ENCODE data around the gene TOMM20.

DNA sequence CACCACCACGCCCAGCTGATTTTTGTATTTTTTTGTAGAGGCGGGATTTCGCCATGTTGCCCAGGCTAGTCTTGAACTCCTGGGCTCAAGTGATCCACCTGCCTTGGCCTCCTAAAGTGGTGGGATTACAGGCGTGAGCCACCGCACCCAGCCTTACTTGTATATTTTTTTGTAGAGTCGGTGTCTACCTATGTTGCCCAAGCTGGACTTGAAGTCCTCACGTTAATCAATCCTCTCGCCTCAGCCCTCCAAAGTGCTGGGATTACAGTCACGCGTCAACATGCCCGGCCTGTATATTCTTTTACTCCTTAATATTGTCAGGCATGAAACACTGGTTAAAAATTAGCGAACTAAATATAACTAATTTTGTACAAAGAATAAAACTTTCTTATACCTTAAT, 5.5 kb upstream of the TOMM20 start:
- TF ChIP-seq CTCF (IDR thresholded peaks at IDR 0.05; ENCODE audit: low read depth, low read length): no peak
- no peak for TF ChIP-seq EZH2phosphoT487 (IDR thresholded peaks at IDR 0.05; ENCODE audit: low read depth)

Measured in OCI-LY3 (cell line).